ENCODE measurements around the gene ANO1.

The ANO1 gene

DNA sequence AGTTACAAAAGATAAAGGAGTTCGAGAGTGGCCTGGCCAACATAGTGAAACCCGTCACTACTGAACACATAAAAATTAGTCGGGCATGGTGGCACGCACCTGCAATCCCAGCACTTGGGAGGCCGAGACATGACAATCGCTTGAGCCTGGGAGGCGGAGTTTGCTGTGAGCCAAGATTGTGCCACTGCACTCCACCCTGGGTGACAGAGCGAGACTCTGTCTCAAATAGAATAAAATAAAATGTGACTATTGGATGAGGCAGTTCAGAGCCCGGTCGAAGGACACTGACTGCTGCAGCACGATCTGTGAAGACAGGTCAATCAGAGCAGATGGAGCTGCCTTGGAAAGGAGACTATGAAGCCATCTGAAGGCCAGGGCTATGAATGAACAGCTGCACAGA is 37.7 kb upstream of the ANO1 start:
- no peaks in the 10 kb centered on the region for H3K4me1 ChIP-seq (ENCODE audit: low read length)

DNA sequence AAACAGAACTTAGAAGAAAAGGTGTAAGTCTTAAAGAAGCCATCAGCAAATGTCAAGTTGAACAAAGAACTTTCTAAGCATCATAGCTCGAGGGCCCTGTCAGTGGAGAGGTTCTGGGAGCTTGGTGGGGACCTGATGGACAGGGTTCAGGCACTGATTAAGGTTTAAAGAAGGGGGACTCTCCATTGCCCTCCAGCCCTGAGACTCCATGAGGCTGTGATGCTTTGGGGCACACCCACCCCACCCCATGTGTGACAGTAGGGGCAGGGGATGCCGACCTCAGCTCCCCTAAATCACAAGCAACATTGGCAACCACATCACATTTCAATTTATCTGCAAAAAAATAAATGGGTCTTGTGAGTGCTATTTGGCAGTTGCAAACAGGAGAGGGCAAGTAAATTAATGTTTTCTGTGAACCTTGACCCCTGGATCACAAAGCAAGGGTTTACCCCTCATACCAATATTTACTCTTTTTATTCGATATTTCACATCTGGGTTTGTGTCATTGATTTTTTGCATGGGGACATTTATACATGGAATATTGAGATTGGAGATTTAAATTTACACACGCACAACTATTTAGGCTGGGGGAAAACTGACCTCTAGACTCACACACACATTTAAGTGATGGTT is 37.1 kb upstream of the ANO1 start:
- Histone ChIP-seq H3K9me3 (ENCODE audit: insufficient read depth, low read length) (peaks cover 4% of the 10 kb centered on the region; the same call in 1 of the 2 replicates), H3K27ac (ENCODE audit: low read length) (no peak overlapping the region), H3K36me3 (replicated peaks; ENCODE audit: low read depth, low read length) (no peaks in the 10 kb centered on the region), H3K4me3 (ENCODE audit: low read length) (no peak overlapping the region), H4K20me1 (ENCODE audit: insufficient read depth, low read length) (no peaks in the 10 kb centered on the region), H3K9ac (ENCODE audit: low read length) (no peak overlapping the region), H3K79me2 (ENCODE audit: low read length) (no peaks in the 10 kb centered on the region), H3K4me2 (ENCODE audit: low read length) (no peak overlapping the region), H3K27me3 (ENCODE audit: low read depth, low read length) (peaks cover 20% of the 10 kb centered on the region; the same call in 1 of the 2 replicates), H3K4me1 (ENCODE audit: low read length) (no peaks in the 10 kb centered on the region), H2AFZ (ENCODE audit: low read depth, low read length) (no peak overlapping the region)
- TF ChIP-seq, protein P1, sequence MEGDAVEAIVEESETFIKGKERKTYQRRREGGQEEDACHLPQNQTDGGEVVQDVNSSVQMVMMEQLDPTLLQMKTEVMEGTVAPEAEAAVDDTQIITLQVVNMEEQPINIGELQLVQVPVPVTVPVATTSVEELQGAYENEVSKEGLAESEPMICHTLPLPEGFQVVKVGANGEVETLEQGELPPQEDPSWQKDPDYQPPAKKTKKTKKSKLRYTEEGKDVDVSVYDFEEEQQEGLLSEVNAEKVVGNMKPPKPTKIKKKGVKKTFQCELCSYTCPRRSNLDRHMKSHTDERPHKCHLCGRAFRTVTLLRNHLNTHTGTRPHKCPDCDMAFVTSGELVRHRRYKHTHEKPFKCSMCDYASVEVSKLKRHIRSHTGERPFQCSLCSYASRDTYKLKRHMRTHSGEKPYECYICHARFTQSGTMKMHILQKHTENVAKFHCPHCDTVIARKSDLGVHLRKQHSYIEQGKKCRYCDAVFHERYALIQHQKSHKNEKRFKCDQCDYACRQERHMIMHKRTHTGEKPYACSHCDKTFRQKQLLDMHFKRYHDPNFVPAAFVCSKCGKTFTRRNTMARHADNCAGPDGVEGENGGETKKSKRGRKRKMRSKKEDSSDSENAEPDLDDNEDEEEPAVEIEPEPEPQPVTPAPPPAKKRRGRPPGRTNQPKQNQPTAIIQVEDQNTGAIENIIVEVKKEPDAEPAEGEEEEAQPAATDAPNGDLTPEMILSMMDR (IDR thresholded peaks at IDR 0.05; ENCODE audit: low read depth, low read length): no peak
- TF ChIP-seq EZH2phosphoT487 (IDR thresholded peaks at IDR 0.05; ENCODE audit: low read depth): no peak

More for the DNA sequence above, 37.7 kb upstream of the ANO1 start:
- Histone ChIP-seq H3K27me3 (ENCODE audit: low read depth, low read length) (peaks cover 15% of the 10 kb centered on the region; the same call in 1 of the 2 replicates), H3K9ac (ENCODE audit: low read length) (no peak overlapping the region), H3K9me3 (ENCODE audit: insufficient read depth, low read length) (peaks cover 4% of the 10 kb centered on the region; the same call in 1 of the 2 replicates), H4K20me1 (ENCODE audit: insufficient read depth, low read length) (no peaks in the 10 kb centered on the region), H3K79me2 (ENCODE audit: low read length) (no peaks in the 10 kb centered on the region), H3K4me3 (ENCODE audit: low read length) (no peak overlapping the region), H3K36me3 (replicated peaks; ENCODE audit: low read depth, low read length) (no peaks in the 10 kb centered on the region), H2AFZ (ENCODE audit: low read depth, low read length) (no peak overlapping the region), H3K27ac (ENCODE audit: low read length) (no peak overlapping the region), H3K4me2 (ENCODE audit: low read length) (no peak overlapping the region)
- no peak for TF ChIP-seq EZH2phosphoT487 (IDR thresholded peaks at IDR 0.05; ENCODE audit: low read depth)
- TF ChIP-seq, protein P1 (IDR thresholded peaks at IDR 0.05; ENCODE audit: low read depth, low read length): no peak

DNA sequence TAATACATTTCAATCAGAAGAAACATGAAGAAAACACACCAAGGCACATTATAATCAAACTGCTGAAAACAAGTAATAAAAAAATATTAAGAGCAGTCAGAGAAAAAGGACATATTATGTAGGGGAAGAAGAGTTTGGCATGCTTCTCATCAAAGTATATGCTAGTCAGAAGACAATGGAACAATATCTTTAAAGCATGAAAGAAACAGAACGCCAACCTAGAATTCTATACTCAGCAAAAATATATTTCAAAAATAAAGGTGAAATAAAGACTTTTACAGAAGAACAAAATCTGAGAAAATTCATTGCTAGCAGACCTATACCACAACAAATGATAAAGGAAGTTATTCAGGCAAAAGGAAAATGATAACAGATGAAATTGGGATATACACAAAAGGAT is 34.6 kb upstream of the ANO1 start:
- H3K79me2 ChIP-seq (ENCODE audit: low read length): no peaks in the 10 kb centered on the region
- H3K4me2 ChIP-seq (ENCODE audit: low read length): no peak overlapping the region
- peaks cover 38% of the 10 kb centered on the region for H3K27me3 ChIP-seq (ENCODE audit: low read depth, low read length)
- H3K9me3 ChIP-seq (ENCODE audit: insufficient read depth, low read length): peaks cover 4% of the 10 kb centered on the region; the same call in 1 of the 2 replicates
- H3K4me1 ChIP-seq (ENCODE audit: low read length): no peaks in the 10 kb centered on the region
- TF ChIP-seq EZH2phosphoT487 (IDR thresholded peaks at IDR 0.05; ENCODE audit: low read depth): no peak
- TF ChIP-seq, protein P1 (IDR thresholded peaks at IDR 0.05; ENCODE audit: low read depth, low read length): no peak
- H3K4me3 ChIP-seq (ENCODE audit: low read length): no peak overlapping the region
- no peaks in the 10 kb centered on the region for H4K20me1 ChIP-seq (ENCODE audit: insufficient read depth, low read length)
- H3K36me3 ChIP-seq (replicated peaks; ENCODE audit: low read depth, low read length): no peaks in the 10 kb centered on the region
- no peak overlapping the region for H2AFZ ChIP-seq (ENCODE audit: low read depth, low read length)
- H3K27ac ChIP-seq (ENCODE audit: low read length): no peak overlapping the region
- no peak overlapping the region for H3K9ac ChIP-seq (ENCODE audit: low read length)

DNA sequence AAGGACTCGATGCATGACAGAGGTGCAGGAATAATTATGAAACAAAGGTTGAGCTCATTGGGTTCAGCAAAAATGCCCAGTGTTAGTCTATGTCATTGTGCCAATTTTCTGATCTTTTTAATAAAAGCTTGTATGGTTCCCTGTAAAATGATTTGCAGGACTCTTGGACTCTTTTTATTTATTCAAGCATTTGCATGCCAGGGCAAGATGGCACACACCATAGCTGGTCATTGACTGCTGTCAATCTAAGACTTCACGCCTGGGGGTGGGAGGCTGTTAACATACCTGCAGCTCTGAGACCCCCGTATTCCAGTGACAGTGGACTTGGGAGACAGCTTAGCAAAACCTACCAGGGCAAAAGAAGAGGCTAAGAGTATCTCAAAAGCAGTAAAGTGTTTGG is 32.0 kb upstream of the ANO1 start:
- no peaks in the 10 kb centered on the region for H3K79me2 ChIP-seq (ENCODE audit: low read length)
- no peaks in the 10 kb centered on the region for H3K36me3 ChIP-seq (replicated peaks; ENCODE audit: low read depth, low read length)
- H3K4me2 ChIP-seq (ENCODE audit: low read length): no peak overlapping the region
- peaks cover 4% of the 10 kb centered on the region; the same call in 1 of the 2 replicates for H3K9me3 ChIP-seq (ENCODE audit: insufficient read depth, low read length)
- H3K4me1 ChIP-seq (ENCODE audit: low read length): no peaks in the 10 kb centered on the region
- no peak overlapping the region for H3K9ac ChIP-seq (ENCODE audit: low read length)
- H4K20me1 ChIP-seq (ENCODE audit: insufficient read depth, low read length): no peaks in the 10 kb centered on the region
- no peak for TF ChIP-seq EZH2phosphoT487 (IDR thresholded peaks at IDR 0.05; ENCODE audit: low read depth)
- TF ChIP-seq, protein P1 (IDR thresholded peaks at IDR 0.05; ENCODE audit: low read depth, low read length): no peak
- H3K4me3 ChIP-seq (ENCODE audit: low read length): no peak overlapping the region
- H2AFZ ChIP-seq (ENCODE audit: low read depth, low read length): no peak overlapping the region
- peaks cover 33% of the 10 kb centered on the region for H3K27me3 ChIP-seq (ENCODE audit: low read depth, low read length)
- H3K27ac ChIP-seq (ENCODE audit: low read length): no peak overlapping the region

All from OCI-LY3 (cell line).